GM12891 (cell line): ENCODE results near the gene SPIRE1.

Experiments used
- POLR2A ChIP-seq: IDR thresholded peaks from 2 replicates; pipeline ENCODE4 v1.6.1; 2011; ENCODE audit warnings: low read depth, low read length, control low read depth
- POLR2AphosphoS5 ChIP-seq: IDR thresholded peaks from 2 replicates; pipeline ENCODE4 v1.6.1; 2011; ENCODE audit warnings: low read depth, low read length, control low read depth
- TAF1 ChIP-seq: IDR thresholded peaks from 2 replicates; pipeline ENCODE4 v1.6.1; 2011; ENCODE audit warnings: low read depth, low read length, control low read depth

DNA sequence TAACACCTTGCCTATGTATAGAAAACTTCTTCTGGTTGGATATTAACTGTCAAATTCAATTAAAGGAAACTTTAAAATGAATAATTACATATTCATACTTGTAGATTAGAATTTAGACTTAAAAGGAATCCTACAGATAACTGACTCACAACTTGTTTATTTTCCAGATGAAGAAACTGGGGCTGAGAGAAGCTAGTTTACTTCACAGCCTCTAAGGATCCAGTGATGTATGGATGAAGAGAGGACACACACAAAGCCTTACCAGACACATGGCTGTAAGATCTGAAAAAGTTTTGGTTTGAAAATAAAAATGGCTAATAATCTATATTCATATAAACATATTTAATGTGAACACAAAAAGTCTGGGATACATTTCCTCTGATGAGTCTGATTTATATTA is 177.9 kb downstream of the SPIRE1 start:
- TF ChIP-seq POLR2A (no peak), POLR2AphosphoS5 (no peak), TAF1 (no peak)
